HUDEP-2 (cell line): ENCODE data around the gene TNFAIP3.

Source experiments
- DNase-seq, 76 experiments: peaks; one replicate each; lab custom pipeline; 2025; ENCODE audit not compliant: unreplicated experiment in 76 of 76; lab: John Stamatoyannopoulos, UW

TNFAIP3 gene

DNA sequence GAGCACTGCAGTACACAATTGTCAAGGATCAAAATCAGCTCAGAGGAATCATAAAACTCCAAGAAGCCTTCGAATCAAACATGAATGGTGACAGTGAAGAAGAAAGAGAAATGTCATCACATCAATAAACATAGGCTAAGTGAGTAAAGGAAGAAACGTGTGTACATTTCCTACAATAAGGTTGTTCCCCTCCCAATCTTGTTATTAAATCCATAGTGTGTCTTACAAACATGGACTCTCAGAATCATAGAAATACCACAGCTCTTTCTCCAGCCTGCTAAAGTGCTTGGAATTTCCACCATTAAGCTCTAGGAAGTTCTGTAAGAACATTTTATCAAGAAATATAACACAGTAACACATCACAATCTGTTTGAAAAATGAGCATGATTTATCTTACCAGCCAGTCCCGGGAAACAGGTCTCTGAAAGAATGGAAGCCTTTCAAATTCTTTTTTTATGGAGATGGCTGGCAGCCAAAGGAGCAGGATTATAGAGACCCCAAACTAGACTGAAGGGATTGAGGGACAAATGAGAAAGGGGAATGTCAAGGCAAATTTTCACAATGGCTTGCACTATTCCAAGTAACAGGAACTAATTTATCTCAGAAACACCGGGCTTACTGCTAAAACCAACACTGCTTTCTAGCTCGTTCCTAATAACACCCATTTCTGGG lies 4.5 kb upstream of the TNFAIP3 start:
- no peak for DNase-seq

DNA sequence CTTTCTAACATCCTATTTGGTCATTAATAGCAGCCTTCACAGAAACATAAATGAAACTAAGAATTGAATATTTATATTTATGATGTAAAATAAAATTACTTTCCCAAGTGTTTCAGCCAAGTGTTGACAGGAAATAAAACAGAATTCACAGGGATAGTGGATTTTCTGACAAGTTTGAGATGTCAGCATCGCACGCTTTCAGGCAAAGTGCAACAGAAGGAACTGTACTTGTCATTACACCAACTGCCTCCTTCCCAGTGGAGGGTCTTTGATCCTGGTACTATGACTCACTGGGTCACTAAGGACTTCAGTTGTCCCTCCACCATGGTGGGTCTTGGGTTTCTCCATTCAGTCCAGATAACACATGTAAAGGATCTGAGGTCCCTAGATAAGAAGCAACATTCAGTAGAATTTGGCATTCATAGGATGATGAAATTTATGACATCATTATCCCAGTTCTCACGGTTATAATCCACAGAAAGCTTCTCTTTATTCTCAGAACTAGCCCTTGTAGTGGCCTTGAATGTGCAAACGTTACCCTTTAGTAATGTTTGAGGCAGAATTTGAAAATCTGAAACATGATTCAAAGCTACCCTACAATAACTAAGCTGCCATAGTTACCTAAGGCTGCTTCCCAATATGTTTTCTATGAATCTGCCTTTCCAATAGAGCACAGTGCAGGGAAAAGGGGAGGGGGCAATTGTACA lies 3.8 kb upstream of the TNFAIP3 start:
- peak in 35 of 76 experiments; percentile 16 to 82 (median 44) for DNase-seq

DNA sequence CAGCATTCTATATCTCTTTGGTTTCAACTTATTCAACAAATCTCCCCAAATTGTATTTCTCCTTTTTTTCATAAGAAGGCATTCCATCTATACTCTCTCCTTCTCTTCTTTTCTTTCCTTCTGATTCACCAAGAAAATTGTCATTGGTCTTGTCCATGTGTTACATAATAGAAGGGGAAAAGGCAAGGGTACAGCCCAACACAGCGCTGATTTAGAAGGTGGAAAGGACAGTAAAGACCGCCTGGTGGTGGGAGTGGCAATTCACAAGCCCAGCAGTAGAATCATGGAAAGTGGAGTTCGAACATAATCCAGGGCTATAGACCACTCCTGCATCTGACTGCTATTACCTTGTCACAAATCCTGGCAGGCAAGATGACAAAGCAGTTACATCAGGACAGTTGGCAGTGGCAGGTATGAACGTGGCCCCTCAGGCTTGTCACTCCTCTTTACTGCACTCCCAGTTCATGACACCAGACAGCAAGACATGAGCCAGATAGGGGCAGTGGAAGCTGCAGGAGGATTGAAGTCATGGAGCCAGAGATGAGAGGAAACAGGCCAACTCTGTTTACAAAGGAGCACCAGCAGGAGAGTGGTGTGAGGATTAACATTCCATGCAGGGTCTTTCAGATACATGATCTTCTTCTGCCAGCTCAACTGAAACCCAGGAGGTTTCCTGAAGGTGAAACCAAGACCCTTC lies 2.1 kb upstream of the TNFAIP3 start:
- DNase-seq, result no peak

DNA sequence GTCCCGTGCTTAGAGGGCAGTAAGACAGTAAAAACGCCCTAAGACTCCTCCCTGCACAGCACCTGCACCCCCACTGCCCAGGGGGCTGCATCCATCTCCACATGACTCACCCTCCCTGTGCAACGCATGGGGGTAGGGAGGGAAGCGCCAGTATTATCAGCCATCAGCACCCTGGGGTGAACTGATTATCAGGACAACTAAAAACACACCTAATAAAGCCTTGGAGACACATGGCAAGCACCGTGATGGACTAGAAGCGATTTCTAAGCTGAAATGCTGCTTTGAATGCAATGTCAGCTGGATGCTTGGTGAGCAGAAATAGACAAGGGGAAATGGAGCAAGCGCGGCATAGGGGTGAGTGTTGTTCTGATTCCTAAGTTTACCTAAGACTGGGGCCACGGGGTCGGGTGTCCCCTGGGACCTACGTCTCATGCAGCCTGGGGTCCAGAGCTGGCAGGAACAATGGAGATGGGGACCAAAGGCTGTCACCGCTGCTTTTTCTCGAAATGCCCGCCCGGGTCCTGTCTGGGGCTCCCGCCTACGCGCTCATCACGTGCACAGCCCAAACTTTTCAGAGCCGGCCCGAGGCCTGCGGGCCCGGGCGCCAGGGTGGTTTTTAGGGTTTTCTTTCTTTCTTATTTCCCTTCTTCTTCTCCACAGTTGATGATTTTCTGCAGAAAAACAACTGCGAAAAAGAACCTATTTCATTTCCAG lies 702 bp upstream of the TNFAIP3 start:
- DNase-seq, result peak in 53 of 76 experiments; percentile 21 to 90 (median 51)

DNA sequence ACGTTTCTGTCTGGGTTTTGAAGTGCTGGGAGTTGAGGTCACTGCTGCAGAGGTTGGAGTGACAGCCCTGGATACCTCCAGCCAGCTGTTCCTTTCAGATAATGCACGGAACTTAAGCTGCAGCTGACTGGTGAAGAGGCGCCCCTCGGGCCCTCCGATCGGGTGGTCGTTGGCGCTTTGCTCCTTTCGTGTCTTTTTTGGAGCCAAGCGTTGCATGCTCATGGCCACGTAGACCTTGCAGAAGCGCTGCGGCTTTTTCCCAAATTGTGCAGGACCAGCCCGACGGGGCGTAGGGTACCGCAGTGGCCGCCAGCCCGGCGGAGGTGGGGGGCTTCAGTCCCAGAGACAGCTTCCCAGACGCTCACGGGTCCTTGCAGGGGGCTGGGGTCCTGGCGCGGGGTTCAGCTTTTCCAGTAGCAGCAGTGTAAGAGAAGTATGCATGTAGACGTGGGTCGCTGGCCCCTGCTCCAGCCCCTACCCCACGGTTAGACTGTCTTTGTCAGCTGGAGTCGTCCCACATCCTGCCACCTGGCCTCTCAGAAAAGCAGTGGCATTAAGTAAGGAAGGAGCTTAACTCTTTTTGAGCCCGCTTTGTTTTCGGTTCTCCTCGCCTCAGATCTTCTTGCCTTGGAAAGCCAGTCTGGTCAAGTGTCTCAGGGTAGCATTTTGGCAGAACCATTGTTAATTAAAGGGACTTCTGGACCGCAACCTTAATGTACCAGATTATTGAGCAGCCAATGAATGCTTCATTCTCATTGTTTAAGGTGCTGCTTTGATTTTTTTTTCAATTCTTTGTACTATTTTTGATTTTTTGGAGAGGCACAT lies 838 bp downstream of the TNFAIP3 start:
- peak in 6 of 76 experiments; percentile 15 to 48 (median 24) for DNase-seq

DNA sequence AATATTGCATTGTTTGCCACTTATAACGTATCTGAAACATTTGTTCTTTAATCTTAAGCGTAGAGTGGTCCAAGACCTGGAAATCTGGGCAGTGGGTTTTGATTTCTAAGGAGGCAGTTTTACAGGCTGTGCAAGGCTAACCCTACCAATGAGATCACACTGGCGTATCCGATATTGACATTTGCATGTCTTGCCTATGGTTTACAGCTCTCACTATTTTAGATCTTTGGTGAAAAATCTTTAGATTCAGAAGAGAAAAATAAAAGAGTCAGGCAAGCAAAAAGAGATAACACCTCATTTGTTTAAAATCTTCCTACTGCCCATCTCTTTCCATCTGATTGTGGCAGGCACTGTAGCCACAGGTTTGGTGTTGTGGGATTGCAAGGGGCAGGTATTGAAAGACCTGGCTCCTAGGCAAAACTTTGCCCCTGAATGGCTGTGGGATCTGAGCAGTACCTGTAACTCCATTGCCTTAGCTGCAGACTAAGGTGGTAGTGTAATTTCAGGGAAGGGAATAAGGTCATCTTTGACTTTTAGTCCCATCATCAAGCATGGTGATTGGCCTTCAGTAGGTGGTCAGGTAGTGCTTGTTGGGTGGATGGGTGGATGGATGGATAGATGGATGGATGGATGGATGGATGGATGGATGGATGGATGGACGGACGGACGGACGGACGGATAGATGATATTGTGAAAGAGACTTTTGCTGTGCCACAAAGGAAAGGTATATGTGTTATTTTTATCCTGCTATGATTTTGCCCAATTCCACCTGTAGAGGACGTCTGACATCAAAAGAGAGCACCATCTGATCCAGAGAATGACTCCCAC lies 1.9 kb downstream of the TNFAIP3 start:
- no peak for DNase-seq

DNA sequence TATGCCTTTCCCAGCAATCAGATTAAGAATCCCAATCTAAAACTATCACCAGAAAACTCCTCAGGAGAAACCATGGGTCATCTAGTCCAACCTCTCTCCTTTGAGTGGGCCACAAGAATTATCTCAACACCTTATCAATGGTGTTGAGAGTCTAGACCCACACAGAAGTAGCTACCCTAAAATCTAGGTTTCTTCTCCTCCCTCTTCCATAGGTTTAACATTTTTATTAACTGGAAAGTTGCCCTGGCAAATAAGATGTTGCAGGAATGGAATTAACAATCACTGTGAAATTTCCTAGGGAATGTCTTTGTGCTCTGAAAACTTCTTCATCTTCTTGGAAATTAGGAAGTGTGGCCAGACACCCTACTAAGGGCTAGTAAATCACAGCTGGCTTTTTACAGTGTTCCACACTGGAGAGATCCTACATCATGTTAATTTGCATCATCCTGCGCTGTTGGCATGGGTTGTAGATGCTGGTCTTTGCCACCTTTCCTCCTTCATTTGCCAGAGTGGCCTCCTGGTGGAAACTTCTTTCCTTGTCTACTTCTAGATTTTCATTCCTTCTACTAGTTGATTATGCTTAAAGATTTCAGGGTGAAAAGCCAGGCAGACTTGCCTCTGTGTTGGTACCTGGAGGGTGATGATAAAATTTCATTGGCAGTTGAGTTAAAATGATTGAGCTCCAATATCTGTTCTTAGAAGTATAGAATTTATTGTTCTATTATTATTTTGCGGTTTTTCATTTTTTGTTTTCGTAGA lies 2.7 kb downstream of the TNFAIP3 start:
- no peak for DNase-seq

DNA sequence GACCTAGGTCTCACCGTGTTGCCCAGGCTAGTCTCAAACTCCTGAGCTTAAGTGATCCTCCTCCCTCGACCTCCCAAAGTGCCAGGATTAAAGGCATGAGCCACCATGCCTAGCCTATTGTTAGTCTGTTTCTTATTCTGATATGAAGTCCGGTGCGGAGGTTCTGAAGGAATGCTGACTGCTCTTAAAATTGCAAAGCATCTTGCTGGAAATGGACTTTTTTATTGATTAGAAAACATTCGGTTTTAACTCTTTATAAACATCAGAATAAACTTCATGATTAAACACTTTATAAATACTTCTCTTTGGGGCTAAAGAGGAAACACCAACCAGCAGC lies 3.2 kb downstream of the TNFAIP3 start:
- no peak for DNase-seq

DNA sequence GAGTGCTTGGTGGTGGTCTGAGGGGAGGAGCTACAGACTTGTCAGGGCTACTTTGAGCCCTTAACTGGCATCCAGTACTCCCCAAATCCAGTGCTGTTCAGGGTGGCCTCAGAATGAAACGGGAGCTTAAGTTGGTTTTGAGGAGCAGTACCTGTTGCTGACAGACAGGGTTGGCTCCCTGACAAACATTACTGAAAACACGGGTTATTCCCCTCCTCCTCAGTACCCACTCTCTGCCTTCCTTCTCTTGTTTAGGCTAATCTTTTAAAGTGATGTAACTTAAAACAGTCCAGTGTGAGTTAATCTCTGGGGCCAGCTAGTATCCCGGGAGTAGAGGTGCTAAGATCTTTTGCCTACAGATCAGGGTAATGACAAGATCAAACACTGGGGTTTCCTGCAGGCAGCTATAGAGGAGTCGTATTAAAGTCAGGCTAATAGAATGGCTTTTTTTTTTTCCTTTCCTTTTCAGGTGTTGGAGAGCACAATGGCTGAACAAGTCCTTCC lies 3.7 kb downstream of the TNFAIP3 start:
- no peak for DNase-seq

DNA sequence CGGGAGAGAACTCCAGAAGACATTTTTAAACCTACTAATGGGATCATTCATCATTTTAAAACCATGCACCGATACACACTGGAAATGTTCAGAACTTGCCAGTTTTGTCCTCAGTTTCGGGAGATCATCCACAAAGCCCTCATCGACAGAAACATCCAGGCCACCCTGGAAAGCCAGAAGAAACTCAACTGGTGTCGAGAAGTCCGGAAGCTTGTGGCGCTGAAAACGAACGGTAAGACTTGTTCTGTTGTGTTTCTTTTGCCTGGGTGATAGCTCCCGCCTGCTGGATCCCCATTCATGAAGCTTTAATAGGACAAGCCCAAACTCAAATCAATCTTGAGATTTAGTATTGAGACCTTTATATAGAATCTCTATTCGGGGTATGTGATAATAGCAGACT lies 4.2 kb downstream of the TNFAIP3 start:
- no peak for DNase-seq

DNA sequence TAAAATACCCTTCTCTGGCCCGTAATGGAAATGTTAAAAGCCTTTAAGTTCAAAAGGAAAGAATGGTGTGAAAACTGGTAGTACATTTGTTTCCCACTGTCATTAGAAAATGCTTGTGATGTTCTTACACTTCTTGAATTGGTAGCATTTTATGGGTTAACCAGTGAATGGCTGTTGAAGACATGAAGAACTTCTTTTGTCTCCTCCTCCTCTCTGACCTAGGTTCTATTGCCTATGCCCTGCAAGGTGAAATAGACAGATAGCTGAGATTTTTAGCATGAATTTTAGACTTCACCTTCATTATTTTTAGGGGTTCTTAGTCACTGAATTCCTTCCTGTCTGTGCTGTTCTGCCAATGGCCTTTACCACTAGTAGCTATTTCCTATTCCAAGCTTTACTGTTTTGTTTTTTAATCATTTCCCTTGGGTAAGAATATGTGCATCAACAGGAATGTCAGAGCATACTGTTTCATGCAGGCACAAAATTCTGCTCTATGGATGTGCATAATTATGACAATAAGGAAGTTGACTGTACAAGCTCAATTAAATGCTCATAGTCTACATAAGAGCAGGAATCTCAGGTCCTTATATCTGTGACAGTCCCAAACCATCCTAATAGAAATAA lies 4.9 kb downstream of the TNFAIP3 start:
- DNase-seq, result no peak

DNA sequence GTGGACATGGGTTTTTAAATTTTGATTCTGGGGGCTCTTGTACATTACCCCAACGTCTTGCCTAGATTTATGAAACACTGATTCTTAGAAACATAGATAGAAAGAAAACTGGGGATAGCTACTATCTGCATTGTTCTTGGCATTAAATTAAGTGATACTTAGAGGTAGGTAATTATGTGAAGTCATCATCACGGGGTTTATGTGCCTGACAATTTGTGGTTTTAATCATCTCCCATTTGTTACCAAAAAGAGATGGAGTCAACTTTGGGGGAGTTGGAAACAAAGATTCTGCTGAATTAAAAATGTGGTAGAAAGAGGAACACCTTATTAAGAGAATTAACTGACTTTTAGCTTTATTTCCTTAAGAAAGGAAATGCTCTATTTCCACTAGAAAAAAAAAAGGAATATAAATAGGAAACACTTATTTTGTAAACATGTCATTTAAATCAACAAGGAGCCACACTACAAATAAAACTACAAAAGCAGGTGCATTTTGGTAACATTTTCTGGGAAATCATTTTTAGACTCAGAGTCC lies 5.6 kb downstream of the TNFAIP3 start:
- no peak for DNase-seq

DNA sequence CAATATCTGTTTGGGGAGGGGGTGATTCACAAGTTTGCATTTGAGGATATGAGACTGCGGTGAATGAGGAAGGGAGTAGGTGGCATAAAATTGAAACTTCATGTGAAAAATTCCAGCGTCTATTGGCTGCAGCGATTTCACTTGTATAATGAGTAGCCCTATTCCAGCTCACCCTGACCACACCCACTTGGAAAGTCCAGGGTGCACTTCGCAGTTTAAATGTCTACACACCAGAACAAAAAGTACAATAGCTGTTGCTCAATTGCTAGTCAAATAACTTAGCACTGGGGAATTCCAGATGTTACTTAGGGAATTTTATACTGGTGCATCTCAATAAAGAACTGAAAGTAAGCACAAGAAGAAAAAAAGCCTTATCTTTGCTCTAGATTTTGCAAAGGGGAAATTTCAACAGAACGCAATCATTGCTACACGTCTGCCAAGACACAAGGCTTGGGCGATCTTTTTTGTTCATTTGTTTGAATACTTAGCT lies 6.3 kb downstream of the TNFAIP3 start:
- DNase-seq, result no peak

DNA sequence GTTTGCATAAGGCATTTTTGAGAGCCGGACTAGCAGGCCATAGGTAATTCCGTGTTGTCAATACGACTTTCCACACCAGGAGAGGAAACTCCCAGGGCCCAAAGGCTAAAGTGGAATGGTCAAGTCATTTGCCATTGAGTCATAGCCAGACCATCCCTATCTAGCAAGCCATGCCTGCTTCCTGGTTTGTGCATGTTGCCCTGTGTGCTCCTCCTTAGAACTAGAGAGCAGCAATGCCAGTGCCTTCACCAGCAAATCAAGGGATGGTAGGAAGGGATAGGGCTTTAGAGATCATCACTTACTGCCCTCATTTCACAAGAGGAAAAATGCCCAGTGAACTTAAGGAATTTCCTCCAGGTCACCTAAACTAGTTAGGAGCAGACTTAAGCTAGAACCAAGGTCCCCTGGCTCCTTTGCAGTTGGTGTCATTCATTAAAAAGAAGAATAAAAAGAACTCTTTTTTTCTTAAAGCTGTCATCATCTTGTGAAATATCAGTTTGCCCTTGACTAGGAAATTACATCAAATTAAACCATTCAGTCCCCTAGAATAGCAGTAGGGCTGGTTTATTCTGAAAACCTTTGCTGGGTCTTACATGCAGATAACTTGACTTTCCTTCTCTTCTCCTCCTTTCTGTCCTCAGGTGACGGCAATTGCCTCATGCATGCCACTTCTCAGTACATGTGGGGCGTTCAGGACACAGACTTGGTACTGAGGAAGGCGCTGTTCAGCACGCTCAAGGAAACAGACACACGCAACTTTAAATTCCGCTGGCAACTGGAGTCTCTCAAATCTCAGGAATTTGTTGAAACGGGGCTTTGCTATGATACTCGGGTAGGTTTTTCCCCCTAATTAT lies 7.4 kb downstream of the TNFAIP3 start:
- DNase-seq, result no peak

DNA sequence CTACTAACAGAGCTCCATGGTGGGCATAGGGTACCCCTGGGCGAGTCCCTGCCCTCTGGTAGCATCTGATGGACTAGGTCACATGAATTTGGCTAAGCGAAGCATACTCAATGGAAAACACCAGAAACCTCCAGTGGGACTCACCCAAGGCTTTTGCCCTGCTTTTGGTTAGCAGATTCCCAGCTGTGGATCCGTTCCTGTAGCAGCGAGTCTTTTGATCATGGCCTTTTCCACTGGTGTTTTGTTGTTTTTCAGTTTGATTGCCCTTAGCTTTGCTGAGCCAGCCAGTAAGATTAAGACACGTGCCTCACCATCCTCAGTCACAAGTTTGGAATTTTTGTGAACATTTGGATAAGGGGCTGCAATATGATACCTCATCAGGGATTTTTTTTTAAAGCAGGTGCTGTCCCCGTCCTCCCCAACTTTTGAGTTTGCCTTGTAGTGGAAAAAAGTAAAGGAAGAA lies 8.0 kb downstream of the TNFAIP3 start:
- DNase-seq, result no peak

DNA sequence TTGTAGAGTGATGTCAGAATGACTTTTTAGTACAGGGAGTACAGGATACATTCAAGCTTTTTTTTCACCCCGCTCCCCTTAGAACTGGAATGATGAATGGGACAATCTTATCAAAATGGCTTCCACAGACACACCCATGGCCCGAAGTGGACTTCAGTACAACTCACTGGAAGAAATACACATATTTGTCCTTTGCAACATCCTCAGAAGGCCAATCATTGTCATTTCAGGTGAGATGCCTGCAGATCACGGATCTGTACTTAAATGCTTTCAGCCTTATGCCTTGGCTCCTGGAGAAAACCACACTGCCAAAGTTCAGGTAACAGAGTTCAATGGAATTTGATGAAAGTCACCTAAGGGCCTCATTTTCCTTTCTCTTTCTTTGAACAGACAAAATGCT lies 8.5 kb downstream of the TNFAIP3 start:
- DNase-seq, result no peak

DNA sequence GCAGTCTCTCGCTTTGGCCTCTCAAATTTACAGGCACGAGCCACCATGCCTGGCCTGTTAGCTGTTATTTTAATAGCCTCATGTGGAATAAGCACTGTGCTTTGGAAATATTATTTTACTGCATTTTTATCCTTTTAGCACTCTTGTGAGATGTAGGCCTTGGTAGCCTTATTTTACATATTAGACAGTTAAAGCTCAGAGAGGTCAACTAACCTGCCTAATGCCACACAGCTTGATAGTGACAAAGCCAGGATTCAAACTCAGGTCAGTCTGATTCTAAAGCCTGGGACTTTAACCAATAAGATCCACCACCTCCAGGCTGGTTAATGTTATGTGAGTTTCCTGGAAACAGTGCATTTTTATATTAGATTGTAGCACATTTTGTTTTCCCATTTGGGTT lies 9.5 kb downstream of the TNFAIP3 start:
- DNase-seq, result no peak
